HG02870 (cell line): ENCODE measurements around the gene VWA7.

Experiments
- ATAC-seq: cut with Tn5 transposase; IDR thresholded peaks from one replicate; pipeline ENCODE4 v1.9.1; 2021; ENCODE audit warnings: mild to moderate bottlenecking, moderate library complexity; ENCODE audit not compliant: unreplicated experiment

VWA7 gene

GRCh38 chr6:31733734-31734133 is 43.4 kb downstream of the VWA7 start:
- no peak for ATAC-seq

DNA sequence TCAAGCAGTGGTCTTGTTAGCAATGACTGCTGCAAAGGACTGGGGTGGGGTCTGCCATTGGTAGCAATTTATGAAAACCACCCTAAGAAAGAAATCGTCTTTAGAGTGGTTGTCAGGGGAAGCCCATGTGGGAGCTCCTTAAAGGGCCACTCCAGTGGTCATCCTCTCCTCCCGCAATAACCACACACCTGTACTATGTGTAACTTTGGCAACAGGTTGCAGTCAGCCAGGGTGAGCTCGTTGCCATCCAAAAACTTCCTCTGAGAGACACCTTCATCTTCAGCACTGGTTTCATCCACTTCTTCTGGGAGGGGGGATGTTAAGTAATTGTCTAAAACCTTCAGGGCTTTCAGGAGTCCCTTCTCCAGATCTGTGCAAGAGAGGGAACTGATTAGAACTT is 45.1 kb downstream of the VWA7 start:
- ATAC-seq = no peak

DNA sequence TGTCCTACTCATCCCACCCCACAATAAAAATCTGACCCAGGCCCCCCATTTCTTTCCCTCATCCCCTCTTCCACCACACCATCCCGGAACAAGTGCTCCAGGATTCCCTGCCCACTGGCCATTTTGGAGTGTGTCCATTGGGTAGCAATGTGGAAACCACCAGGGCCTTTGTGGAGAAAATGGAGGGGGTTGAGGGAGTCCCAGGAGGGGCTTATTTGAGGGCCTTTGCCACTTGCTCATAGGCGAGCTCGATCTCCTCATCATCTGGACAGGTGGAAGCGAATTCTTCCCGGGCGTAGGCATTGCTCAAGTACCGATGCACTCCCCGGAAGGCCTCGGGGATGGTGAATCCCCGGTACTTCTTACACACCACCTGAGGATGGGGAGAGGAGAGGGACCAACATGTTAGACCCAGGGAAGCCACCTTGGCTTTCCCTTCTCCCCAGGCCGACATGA is 46.5 kb downstream of the VWA7 start:
- no peak for ATAC-seq

DNA sequence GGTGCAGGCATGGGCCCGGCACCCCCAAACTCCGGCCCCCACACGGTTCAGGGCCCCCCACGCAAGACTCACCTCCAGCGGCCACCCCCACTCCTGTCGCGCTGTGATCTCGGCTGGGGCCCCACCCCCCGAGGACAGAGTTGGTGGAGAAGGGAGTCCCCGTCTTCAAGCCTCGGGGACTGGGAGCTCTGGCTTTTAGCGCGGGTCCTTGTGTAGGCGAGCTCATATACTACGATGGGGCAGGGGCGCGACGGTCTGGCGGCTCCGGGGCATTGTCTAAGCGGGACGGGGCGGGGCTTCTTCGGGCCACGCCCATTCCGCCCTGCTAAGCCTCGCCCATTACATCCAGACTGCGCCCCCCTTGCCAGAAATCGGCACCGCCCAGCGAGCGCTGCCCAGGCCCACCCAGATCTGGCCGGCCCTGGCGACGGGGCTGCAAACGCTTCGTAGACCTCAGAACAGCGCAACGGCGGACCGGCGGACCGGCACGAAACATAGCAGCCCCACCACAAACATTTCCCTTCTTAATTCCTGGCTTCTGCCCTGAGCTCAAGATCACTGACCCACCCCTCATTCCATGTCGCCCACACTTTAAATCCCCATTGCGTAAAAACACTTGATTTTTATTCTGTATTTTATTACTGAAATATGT is 47.0 kb downstream of the VWA7 start:
- no peak for ATAC-seq

- no peak for ATAC-seq
Measured at GRCh38 chr6:31729515-31729978, 47.6 kb downstream of the VWA7 start.

- no peak for ATAC-seq
Measured at GRCh38 chr6:31728767-31729514, 48.2 kb downstream of the VWA7 start, which contains the start of gene DDAH2. Gene DDAH2, minus strand, starts transcription at chr6:31729299. Its CDS starts 138 bp downstream, at chr6:31729161.

GRCh38 chr6:31727717-31728671 is 49.1 kb downstream of the VWA7 start:
- ATAC-seq = no peak

DNA sequence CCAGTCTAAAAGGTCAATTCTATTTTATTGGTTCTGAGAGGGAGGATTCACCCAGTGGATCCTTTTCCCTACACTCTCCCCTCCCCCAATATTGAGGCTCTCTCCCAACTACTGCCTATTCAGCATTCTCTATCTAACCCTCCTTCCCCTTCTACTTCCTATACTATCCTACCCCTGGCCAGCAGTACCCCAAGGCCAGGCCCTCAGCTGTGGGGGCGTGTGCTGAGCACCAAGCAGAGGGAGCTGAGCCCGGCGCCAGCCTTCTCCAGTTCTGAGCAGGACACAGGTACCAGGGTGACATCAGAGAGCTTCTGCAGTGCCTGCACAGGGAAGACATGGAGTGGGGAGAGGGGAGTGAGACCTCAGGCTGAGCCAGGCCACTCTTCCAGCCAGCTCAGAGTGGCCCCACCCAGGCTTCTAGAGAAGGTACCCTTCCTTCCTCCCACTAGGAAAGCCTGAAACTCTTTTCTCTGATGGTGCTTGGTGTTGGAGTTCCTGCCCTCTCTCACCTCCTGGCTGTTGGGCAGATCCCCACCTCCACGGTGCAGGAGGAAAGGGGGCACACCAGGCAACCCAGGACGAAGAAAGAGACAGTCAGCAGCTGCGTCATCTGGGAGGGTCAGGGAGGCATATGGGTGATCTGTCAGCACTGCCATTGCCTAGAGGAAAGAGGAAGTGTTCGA is 50.0 kb downstream of the VWA7 start:
- no peak for ATAC-seq

DNA sequence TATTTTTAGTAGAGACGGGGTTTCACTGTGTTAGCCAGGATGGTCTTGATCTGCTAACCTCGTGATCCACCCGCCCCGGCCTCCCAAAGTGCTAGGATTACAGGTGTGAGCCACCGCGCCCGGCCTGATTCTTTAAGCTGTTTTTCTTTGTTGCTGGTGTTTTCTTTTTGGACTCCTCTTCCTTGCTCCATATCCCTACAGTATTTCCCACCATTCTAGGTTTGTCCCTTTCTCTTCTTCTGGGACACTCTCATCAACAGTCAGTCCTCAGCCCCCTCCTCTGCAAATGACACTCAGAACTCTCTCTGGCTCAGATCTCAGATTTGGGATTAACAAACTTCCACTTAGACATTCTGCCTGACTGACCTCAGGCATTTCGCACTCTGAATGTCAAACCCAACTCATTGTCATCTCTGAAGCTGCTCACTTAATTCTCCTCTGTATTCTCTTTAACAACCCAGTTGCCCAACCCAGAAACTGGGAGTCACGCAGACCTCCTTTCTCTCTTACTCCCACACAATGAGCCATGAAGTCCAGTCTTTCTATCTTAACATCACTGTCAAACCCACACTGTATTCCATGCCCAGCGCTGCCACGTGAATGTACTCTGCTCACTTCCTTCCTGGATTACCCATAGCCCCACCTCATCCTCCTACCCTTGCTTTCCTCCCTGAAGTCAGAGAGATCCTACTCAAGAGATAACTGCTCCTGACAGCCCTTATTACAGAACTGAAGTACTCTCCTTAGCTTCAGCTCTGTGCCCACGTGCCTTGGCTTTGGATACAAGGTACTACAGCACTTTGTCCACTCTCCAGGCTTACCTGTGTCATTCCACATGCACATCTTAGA is 51.4 kb downstream of the VWA7 start:
- no peak for ATAC-seq

DNA sequence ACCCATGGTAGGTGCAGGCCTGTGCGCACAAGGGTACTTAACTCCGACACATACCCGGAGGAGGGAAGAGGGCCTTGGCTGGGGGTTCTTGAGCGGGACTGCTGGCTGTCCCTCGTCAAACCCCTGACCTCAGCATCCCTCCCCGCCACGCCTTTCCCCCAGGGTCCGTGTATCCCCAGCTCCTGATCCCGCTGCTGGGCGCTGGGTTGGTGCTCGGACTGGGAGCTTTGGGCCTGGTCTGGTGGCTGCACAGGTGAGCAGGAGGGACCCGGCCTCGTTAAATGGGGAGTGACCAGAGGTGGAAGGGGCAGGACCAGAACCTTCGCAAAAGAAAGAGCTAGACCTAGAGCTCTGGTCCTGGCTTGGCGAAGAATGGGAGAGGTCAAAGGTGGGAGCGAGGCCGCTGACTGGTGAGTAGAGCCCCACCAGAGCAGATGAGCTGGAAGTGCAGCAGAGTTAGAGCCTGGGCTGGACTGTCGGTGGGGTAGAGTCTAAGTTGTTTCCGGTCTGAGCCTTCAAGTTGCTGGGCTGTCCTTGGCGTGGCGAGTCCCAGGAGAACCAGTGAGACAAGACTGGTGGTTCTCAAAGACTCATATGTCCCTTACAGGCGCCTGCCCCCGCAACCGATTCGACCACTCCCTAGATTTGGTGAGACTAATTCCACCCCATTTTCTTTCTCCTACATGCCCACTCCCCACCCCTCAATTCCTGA is 53.0 kb downstream of the VWA7 start:
- no peak for ATAC-seq

GRCh38 chr6:31723245-31723979 is 53.7 kb downstream of the VWA7 start, which contains the start of gene MPIG6B:
Gene MPIG6B, plus strand, starts transcription at chr6:31723373. Its CDS starts 11 bp downstream, at chr6:31723384.
- ATAC-seq = no peak

- ATAC-seq = no peak
Measured at GRCh38 chr6:31722173-31722572, 55.0 kb downstream of the VWA7 start.

DNA sequence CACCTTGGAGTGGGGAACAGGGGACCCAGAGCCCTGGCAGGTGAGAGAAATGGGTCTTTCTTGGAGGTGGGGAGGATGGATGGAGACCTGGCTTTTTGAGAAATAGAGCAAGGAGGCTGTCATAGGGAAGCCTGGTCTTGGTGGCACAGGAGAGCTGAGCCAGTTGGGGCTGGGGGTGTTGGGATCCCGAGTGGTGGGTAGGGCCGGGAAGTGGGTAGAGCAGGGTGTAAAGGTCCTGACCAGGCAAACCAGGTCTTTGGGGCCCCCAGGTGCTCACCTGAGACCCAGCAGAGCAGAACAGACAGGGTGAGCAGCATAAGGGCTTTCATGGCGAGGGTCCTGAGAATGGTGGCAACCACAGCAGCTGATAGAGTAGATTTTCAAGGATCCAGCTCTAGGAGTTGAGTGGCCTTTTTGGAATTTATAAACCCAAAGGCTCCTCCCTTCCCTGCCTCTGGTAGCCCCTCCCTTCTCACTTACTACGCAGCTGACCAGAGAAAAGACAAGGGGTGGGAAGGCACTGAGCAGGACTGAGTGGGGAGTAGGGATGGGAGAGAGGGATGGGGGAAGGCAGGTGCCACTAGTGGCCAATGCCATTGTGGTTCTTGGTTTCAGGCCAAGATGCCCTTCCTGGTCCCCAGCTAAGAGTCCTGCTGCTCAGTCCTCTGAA is 55.6 kb downstream of the VWA7 start, which contains the start of gene LY6G6C:
LY6G6C (minus strand) TSS at position 396 of the 670 bp plus-strand sequence; CDS start at position 329, 67 bp downstream.
- ATAC-seq = no peak

DNA sequence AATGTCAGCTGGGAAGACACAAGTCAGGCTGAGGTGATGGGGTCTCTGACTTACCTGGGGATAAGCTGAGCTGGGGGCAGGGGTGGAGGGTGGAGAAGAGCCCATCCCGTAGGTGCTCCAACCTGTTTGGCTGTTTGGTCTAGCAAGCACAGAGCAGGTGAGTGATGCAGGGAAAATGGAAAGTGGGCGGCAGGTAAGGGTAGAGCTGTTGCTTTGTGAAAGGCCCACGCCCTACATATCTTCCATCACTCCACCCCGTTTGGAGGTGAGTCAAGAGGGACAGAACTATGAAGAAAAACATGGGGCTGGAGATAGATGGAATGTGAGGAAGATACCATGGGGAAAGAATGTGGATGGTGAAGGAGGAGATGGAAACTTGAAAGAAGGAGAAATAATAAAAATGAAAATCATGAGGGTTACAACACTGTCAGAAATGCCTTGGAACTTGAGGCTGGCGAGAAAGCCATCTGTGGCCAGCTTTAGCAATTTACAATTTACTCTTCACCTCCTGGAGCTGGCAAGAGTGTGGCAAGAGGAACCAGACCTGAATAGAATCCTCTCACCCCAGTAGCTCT is 56.8 kb downstream of the VWA7 start:
- no peak for ATAC-seq

GRCh38 chr6:31719001-31719400 is 58.1 kb downstream of the VWA7 start:
- no peak for ATAC-seq

GRCh38 chr6:31718265-31718664 is 58.9 kb downstream of the VWA7 start:
- no peak for ATAC-seq
